Measurements from ENCODE around the gene MED13L. TPM values are rescaled to one million over a fixed set of nuclear protein-coding genes. Genes with fewer than 3 reads are reported as not detected.

The MED13L gene
- total and polyA plus RNA-seq, 11 donors: 12.2 to 84.1 (median 60.2) TPM

- Histone ChIP-seq H3K27me3 (no peaks in the 10 kb centered on the region), H3K27ac (no peak overlapping the region), H3K36me3 (no peaks in the 10 kb centered on the region), H3K4me3 (no peak overlapping the region), H3K9me3 (no peaks in the 10 kb centered on the region), H3K4me1 (peaks cover 4 to 88% (median 48%) of the 10 kb centered on the region in 12 donors)
- ATAC-seq: peak in 2 of 4 donors; percentile 8 to 20
- TF ChIP-seq POLR2A (IDR thresholded peaks at IDR 0.05) (no peak), CTCF (IDR thresholded peaks at IDR 0.05) (no peak)
- intact Hi-C loops (cut with DNase I): loop anchor here in 5 of 10 donors (10.0 kb wide), 3 partner anchors 116 to 1986 kb away; no protein-coding TSS in a partner anchor
- DNase-seq: no peak
- WGBS, 4 donors: 15 to 36% (median 26%) methylated on average over 1 of the region's 1 CpG
Observed at GRCh38 chr12:116130431-116130830, 147.1 kb downstream of the MED13L start.

- peaks cover 2 to 88% (median 52%) of the 10 kb centered on the region in 12 donors for H3K4me1 ChIP-seq
- no peaks in the 10 kb centered on the region for H3K9me3 ChIP-seq
- 48 to 92% (median 87%) methylated on average over 1 of the region's 1 CpG for WGBS, 4 donors
Observed at GRCh38 chr12:116128779-116129178, 148.7 kb downstream of the MED13L start.

GRCh38 chr12:116127859-116128258 is 149.6 kb downstream of the MED13L start:
- intact Hi-C loops (cut with DNase I): loop anchor here in 2 of 10 donors (10.0 kb wide), 2 partner anchors 63 to 73 kb away; no protein-coding TSS in a partner anchor
- TF ChIP-seq CTCF (IDR thresholded peaks at IDR 0.05) (no peak), POLR2A (IDR thresholded peaks at IDR 0.05) (no peak)
- Histone ChIP-seq H3K4me1 (peaks cover 2 to 88% (median 52%) of the 10 kb centered on the region in 12 donors), H3K27ac (no peak overlapping the region), H3K36me3 (no peaks in the 10 kb centered on the region), H3K27me3 (no peaks in the 10 kb centered on the region), H3K9me3 (no peaks in the 10 kb centered on the region), H3K4me3 (no peak overlapping the region)
- no peak for ATAC-seq
- DNase-seq: no peak
- 58 to 66% (median 62%) methylated on average over 2 of the region's 2 CpGs for WGBS, 4 donors

More at GRCh38 chr12:116128779-116129178, 148.7 kb downstream of the MED13L start:
- intact Hi-C loops (cut with DNase I): loop anchor here in 2 of 10 donors (10.0 kb wide), 2 partner anchors 64 to 74 kb away; no protein-coding TSS in a partner anchor
- no peak overlapping the region for H3K4me3 ChIP-seq
- TF ChIP-seq CTCF (IDR thresholded peaks at IDR 0.05) (no peak), POLR2A (IDR thresholded peaks at IDR 0.05) (no peak)
- DNase-seq: no peak
- no peaks in the 10 kb centered on the region for H3K27me3 ChIP-seq
- H3K27ac ChIP-seq: no peak overlapping the region
- no peaks in the 10 kb centered on the region for H3K36me3 ChIP-seq
- no peak for ATAC-seq

- no peak overlapping the region for H3K27ac ChIP-seq
- H3K9me3 ChIP-seq: no peaks in the 10 kb centered on the region
- H3K36me3 ChIP-seq: no peaks in the 10 kb centered on the region
- TF ChIP-seq CTCF (IDR thresholded peaks at IDR 0.05) (no peak), POLR2A (IDR thresholded peaks at IDR 0.05) (no peak)
- ATAC-seq (no peak), DNase-seq (no peak)
- intact Hi-C loops (cut with DNase I): loop anchor here in 2 of 10 donors (10.0 kb wide), 2 partner anchors 62 to 72 kb away; no protein-coding TSS in a partner anchor
- H3K4me1 ChIP-seq: peaks cover 6 to 89% (median 63%) of the 10 kb centered on the region in 12 donors
- H3K4me3 ChIP-seq: no peak overlapping the region
- H3K27me3 ChIP-seq: no peaks in the 10 kb centered on the region
Observed at GRCh38 chr12:116126610-116127009, 150.9 kb downstream of the MED13L start.

Measured in heart left ventricle (tissue), 16 donors.